ENCODE data around the gene PSMB7. TPM values are rescaled to one million over a fixed set of nuclear protein-coding genes. Genes with fewer than 3 reads are reported as not detected.

Gene PSMB7
- polyA plus RNA-seq, 1 donor: 201 TPM

- no peak for DNase-seq
These were observed 69.4 kb downstream of the PSMB7 start for GRCh38 chr9:124345751-124346281.

DNA sequence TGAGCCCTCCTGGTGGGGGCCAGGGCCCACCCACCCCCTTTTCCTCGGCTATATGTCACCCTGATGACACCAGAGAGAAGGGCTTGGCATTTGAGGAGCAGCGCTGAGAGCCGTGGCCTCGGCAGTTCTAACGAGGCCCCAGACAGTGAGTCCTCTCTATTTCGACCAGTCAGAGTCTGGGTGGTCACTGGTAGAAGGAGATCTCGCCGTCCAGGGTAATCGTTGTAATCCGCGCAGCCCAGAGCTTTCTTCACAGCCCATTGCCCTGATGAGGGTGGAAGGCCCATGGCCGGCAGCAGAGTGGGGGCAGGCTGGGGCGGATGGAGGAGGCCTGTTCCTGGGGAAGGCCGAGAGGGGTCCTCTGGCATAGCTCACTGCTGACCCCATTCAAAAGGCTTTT, 70.2 kb downstream of the PSMB7 start:
- DNase-seq: no peak

GRCh38 chr9:124344291-124345050, 70.8 kb downstream of the PSMB7 start:
- no peak for DNase-seq

- no peak for DNase-seq
These were observed 71.5 kb downstream of the PSMB7 start for GRCh38 chr9:124343533-124344290.

DNA sequence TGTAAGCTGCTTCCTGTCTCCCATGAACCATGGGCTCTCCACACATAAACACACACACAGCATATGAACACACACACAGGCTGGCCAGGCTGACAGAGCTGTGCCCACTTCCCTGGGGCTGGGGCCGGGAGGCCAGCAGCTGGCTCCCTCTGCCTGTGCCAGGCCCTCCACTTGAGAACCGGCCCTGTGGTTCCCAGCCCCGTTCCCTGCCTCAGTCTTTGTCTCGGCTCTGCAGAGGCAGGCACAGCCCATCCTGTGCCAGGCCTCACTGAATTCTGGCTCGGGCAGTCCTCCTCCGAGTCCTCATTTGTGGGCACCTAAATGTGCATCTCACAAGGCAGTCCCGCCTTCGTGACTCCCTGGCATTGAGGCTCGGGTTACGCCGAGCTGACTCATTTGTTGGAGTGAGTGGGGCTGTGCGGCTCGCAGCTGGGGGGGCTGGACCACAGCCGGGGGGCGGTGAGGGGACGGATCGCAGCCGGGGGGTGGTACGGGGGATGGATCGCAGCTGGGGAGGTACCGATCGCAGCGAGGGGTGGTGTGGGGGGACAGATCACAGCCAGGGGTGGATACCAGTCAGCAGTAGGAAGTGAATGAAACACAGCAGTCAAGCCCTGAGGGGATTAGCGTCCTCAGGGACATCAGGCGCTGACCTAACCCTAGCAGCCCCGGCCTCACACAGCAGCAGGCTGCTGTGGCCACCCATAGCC, 72.3 kb downstream of the PSMB7 start:
- peak; percentile 68 for DNase-seq

- no peak for DNase-seq
These were observed 72.9 kb downstream of the PSMB7 start for GRCh38 chr9:124342402-124342775.

DNA sequence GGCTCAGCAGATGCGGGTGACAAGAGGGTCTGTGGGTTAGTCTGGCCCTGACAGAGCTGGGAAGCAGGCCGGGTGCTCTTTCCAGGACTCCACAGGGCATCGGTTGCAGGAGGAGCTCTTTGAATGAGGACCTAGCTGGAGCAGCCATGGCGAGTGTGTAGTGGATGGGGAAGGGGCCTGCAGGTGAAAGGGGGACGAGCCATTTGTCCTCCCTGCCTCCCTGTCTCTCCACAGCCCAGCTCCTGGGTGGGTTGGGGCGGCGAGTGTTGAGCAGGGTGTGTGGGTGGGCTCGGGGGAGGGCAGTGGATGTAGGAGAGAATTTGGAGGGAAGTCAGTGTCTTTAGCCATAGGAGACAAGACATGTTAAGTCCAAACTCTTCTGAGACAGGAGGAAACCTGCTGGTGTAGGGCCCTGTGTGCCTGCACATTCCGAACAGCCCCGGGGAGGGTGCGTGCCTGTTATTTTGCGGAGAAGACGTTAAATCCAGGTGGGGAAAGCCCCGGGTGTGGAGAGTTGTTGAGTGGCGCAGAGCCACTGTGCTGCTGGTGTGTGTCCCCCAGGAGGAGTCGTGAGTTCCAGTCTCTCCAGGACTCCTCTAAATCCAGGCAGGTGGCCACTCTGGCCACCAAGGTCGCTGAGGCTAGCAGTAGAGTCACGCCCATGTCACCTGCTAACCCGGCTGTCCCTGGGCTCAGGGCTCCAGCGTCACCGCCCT, 73.6 kb downstream of the PSMB7 start:
- no peak for DNase-seq

- DNase-seq: no peak
These were observed 74.8 kb downstream of the PSMB7 start for GRCh38 chr9:124340219-124341069.

GRCh38 chr9:124339603-124340146, 75.6 kb downstream of the PSMB7 start:
- DNase-seq: no peak

DNA sequence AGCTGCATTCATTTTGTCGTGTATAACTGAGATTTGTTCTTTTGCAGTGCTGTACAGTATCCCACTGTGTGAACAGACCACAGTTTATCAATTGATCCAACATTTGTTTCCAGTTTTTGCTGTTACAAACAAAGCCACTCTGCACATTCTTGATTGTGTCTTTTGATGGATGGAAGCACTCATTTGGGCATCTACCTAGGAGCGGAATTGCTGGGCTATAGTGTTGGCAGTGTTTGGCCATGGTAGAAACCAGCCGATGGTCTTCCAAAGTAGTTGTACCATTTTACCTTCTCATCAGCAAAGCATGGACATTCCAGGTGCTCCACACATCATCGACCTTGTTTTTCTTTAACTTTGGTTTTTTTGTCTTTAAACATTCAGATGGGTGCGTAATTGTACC, 77.7 kb downstream of the PSMB7 start:
- no peak for DNase-seq

- no peak for DNase-seq
These were observed 79.9 kb downstream of the PSMB7 start for GRCh38 chr9:124335320-124335707.

- no peak for DNase-seq
These were observed 80.5 kb downstream of the PSMB7 start for GRCh38 chr9:124334568-124335319.

DNA sequence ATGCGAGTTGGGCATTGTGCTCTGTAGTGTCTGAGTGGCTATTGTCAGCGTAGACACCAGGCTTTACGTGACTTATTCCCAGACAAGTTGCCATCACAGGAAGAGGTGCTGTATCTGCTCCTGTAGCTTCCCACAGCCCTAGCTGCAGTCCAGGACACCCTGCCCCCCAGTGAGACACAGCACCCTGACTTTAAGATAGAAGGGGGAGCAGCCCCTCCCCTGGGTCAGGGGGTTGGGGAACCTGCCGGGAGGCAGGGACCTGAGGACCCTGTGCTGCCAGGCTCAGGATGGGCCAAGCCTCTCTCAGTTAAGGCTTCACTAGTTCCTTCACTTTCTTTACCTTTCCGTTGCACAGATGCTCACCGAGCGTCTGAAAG, 82.1 kb downstream of the PSMB7 start:
- DNase-seq: no peak

DNA sequence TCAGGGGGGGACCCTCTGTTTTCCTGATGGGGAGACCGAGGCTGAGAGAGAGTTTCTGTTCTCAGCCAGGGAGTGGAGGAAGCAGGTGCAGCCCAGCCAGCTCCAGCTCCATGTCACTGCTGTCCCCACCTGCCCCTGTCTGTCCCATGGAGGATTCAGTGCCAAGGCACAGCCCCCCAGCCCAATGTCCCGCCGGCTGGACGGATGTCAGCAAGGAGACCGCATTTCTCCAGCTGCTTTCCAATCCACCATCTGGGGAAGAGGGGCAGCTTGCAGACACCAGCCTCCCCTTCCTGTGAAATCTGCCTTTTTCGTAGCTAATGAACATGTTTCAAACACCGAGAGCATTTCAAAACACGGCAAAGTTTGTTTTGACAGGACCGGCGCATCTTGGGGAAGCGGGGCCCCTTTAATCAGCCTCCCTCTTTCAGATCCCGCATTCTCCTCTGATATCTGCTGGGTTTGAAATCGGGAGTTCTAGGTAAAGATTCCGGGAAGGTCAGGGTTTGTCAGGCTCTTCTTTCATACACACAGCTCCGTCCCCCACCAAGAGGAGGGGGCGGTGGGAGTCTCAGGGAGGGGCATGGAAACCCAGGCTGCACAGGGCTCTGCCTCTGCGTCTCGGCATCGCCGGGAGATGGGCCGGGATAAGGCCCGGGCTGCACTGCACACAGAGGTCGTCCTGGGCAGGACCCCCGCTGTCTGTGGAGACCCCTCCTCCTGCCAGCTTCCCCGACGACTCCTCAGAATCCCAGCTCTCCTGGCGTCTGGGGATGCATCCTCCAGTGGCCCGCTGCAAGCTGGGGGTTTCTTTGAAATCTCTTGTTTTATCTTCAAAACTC, 82.7 kb downstream of the PSMB7 start:
- DNase-seq: no peak

GRCh38 chr9:124331580-124331979, 83.7 kb downstream of the PSMB7 start:
- DNase-seq: no peak

DNA sequence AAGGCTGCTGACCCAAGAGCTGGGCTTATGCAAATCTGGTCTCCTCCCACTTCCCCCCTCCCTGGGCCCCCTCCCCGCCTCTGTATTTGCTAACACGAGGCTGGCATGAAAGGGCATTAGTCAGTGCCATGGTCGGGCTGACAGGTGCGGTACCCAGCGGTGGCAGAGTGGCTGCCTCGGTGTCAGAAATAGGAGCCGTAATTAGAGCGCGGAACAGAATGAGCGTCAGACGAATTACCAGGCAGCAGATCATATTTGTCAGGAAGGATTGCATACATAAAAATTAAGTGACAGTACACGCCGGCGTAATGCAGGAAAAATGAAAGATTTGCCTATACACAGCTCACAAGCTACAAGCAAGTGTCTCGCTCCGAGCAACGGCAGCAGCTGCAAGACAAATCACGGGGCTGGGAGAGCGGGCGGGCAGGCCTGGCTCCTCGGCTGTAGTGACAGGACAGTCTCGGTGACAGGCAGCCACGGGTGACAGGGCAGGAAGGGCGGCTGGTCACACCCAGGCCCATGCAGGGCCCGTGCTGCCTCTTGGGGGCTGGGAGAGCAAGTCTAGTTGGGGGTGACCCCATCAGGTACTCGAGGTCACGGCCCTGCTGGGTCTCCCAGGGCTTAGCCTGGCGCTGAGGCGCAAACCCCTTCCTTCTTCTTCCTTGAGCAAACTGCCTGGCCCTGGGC, 85.1 kb downstream of the PSMB7 start:
- no peak for DNase-seq

DNA sequence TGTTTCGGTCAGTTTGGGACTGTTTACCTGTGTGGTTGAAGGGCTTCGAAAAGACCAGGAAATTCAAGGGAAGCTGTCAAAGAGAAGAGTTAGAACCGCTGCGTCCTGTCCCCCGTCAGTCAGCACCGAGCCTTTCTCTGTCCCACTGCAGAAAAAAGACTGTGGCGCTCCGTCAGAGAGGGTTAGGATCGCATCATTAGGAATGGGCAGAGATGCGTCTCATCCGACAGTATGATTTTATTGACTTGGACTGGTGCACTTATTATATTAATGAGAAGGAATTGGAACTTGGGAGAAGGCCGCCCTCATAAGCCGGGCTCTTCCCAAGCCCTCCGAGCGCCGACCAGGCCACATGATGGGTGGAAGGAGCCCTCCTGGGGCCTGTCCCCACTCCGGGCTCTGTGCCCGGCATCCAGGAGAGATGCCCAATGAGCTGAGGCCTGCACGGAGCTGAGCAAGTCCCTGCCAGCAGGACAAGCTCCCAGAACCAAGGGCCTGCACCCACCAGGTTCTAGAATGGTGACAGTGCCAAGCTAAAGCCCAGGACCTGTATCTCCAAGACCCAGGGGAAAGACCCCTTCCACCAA, 85.9 kb downstream of the PSMB7 start:
- DNase-seq: no peak

DNA sequence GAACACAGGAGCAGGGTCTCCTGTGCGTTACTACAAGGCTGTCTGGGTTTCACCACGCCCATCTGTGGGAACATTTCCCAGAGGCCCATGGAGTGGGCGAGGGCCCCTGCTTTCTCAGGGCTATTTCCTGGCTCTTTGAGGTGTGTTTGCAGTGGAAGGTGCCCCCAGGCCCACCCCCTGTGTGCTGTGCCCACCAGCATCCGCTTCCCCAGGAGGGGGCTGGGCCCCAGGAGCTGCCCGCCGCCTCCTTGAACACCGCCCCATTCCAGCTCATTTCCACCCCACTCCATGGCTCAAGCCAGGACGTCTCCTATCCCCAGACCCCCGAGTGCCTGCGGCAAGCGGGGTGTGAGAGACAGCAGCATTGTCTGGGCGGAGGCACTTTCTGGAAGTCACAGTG, 87.0 kb downstream of the PSMB7 start:
- DNase-seq: no peak
